ENCODE results near the gene SPA17. TPM values are rescaled to one million over a fixed set of nuclear protein-coding genes. Genes with fewer than 3 reads are reported as not detected.

Gene SPA17
- total RNA-seq, 1 experiment from 2014 or later, result 22.9 TPM

GRCh38 chr11:124670732-124671131, 3.0 kb upstream of the SPA17 start:
- TF ChIP-seq CTCF (conservative IDR thresholded peaks at IDR 0.05; ENCODE audit: low read depth, low read length), result no peak
- TF ChIP-seq EZH2 (IDR thresholded peaks at IDR 0.05; ENCODE audit: borderline replicate concordance, low read depth, low read length, poor library complexity, severe bottlenecking), result no peak
- Histone ChIP-seq H3K27me3 (replicated peaks; ENCODE audit: insufficient read depth, low read depth, low read length, poor library complexity) (no peaks in the 10 kb centered on the region), H3K4me1 (ENCODE audit: insufficient read depth, low read length, poor library complexity, severe bottlenecking) (peaks cover 5% of the 10 kb centered on the region), H3K4me3 (ENCODE audit: low read depth, low read length, poor library complexity, severe bottlenecking) (no peak overlapping the region), H3K27ac (ENCODE audit: low read depth, low read length, poor library complexity, severe bottlenecking) (no peak overlapping the region), H3K36me3 (ENCODE audit: insufficient read depth, low read length, poor library complexity, severe bottlenecking) (no peaks in the 10 kb centered on the region), H3K9me3 (ENCODE audit: low read depth, low read length, poor library complexity, severe bottlenecking) (no peaks in the 10 kb centered on the region)
- ChIA-PET POLR2A (ENCODE audit: low non-redundant PET) (no interaction called here), CTCF (interaction anchor here (0.6 to 2.0 kb wide), 4 partner anchors 123 to 202 kb away, joined by 3 to 16 read pairs (median 3); no protein-coding TSS in a partner anchor)
- no TSS peak for BruUV-seq (replicated peaks)
- intact Hi-C loops (cut with micrococcal nuclease; ENCODE audit: unreplicated experiment), result no loop called here
- peak; percentile 31 for DNase-seq (ENCODE audit: low spot score)

GRCh38 chr11:124672536-124673215, 1.0 kb upstream of the SPA17 start:
- Histone ChIP-seq H3K27me3 (replicated peaks; ENCODE audit: insufficient read depth, low read depth, low read length, poor library complexity) (no peaks in the 10 kb centered on the region), H3K4me1 (ENCODE audit: insufficient read depth, low read length, poor library complexity, severe bottlenecking) (peaks cover 10% of the 10 kb centered on the region), H3K36me3 (ENCODE audit: insufficient read depth, low read length, poor library complexity, severe bottlenecking) (no peaks in the 10 kb centered on the region), H3K27ac (ENCODE audit: low read depth, low read length, poor library complexity, severe bottlenecking) (peak overlapping the region; percentile 76), H3K4me3 (ENCODE audit: low read depth, low read length, poor library complexity, severe bottlenecking) (peak overlapping the region; percentile 73), H3K9me3 (ENCODE audit: low read depth, low read length, poor library complexity, severe bottlenecking) (no peaks in the 10 kb centered on the region)
- DNase-seq (ENCODE audit: low spot score), result no peak
- ChIA-PET POLR2A (ENCODE audit: low non-redundant PET) (no interaction called here), CTCF (interaction anchor here (0.9 to 1.6 kb wide), 3 partner anchors 74 to 164 kb away, joined by 4 to 6 read pairs (median 4); no protein-coding TSS in a partner anchor)
- intact Hi-C loops (cut with micrococcal nuclease; ENCODE audit: unreplicated experiment), result no loop called here
- TSS peak; percentile 69 for BruUV-seq (replicated peaks)
- no peak for TF ChIP-seq CTCF (conservative IDR thresholded peaks at IDR 0.05; ENCODE audit: low read depth, low read length)
- TF ChIP-seq EZH2 (IDR thresholded peaks at IDR 0.05; ENCODE audit: borderline replicate concordance, low read depth, low read length, poor library complexity, severe bottlenecking), result no peak

- TF ChIP-seq EZH2 (IDR thresholded peaks at IDR 0.05; ENCODE audit: borderline replicate concordance, low read depth, low read length, poor library complexity, severe bottlenecking) (no peak), CTCF (conservative IDR thresholded peaks at IDR 0.05; ENCODE audit: low read depth, low read length) (no peak)
- BruUV-seq (replicated peaks), result no TSS peak
- peaks cover 10% of the 10 kb centered on the region for H3K4me1 ChIP-seq (ENCODE audit: insufficient read depth, low read length, poor library complexity, severe bottlenecking)
- H3K9me3 ChIP-seq (ENCODE audit: low read depth, low read length, poor library complexity, severe bottlenecking), result no peaks in the 10 kb centered on the region
- peak overlapping the region; percentile 73 for H3K4me3 ChIP-seq (ENCODE audit: low read depth, low read length, poor library complexity, severe bottlenecking)
- peak overlapping the region; percentile 76 for H3K27ac ChIP-seq (ENCODE audit: low read depth, low read length, poor library complexity, severe bottlenecking)
- POLR2A ChIA-PET (ENCODE audit: low non-redundant PET), result no interaction called here
- DNase-seq (ENCODE audit: low spot score), result no peak
- H3K36me3 ChIP-seq (ENCODE audit: insufficient read depth, low read length, poor library complexity, severe bottlenecking), result no peaks in the 10 kb centered on the region
- CTCF ChIA-PET, result interaction anchor here (0.6 to 1.6 kb wide), 5 partner anchors 10 to 162 kb away, joined by 3 to 12 read pairs (median 4); no protein-coding TSS in a partner anchor
- no peaks in the 10 kb centered on the region for H3K27me3 ChIP-seq (replicated peaks; ENCODE audit: insufficient read depth, low read depth, low read length, poor library complexity)
- intact Hi-C loops (cut with micrococcal nuclease; ENCODE audit: unreplicated experiment), result loop anchor here (1.0 kb wide), 1 partner anchor 72 kb away; no protein-coding TSS in a partner anchor
These were observed 439 bp downstream of the SPA17 start for GRCh38 chr11:124674168-124674517.

Measured in A673 (cell line).